SK-N-SH (cell line): ENCODE results near the gene MTHFD2L.

Experiments
- CTCF ChIP-seq: fragments of 200-600 bp; sonication (generic); IDR thresholded peaks from 2 replicates; pipeline ENCODE4 v1.6.1; 2017; ENCODE audit warnings: antibody characterized with exemption, mild to moderate bottlenecking, moderate library complexity
- MAX ChIP-seq: IDR thresholded peaks from 2 replicates; pipeline ENCODE4 v1.4.0; 2012; ENCODE audit warnings: low read depth
- POLR2AphosphoS5 ChIP-seq: IDR thresholded peaks from 2 replicates; pipeline ENCODE4 v1.6.1; 2012; ENCODE audit warnings: low read depth, low read length
- REST ChIP-seq: IDR thresholded peaks from 2 replicates; pipeline ENCODE4 v1.6.1; 2012; ENCODE audit warnings: mild to moderate bottlenecking, low read depth, low read length, moderate library complexity
- TAF1 ChIP-seq: IDR thresholded peaks from 2 replicates; pipeline ENCODE4 v1.6.1; 2012; ENCODE audit warnings: low read depth, mild to moderate bottlenecking, low read length, moderate library complexity, borderline replicate concordance
- TEAD4 ChIP-seq: IDR thresholded peaks from 2 replicates; pipeline ENCODE4 v1.4.0; 2012; ENCODE audit warnings: mild to moderate bottlenecking, borderline replicate concordance; ENCODE audit not compliant: insufficient read depth
- USF2 ChIP-seq: fragments of 150-350 bp; IDR thresholded peaks from 2 replicates; pipeline ENCODE4 v1.6.1; 2017; ENCODE audit warnings: antibody characterized with exemption, low read length, low read depth, borderline replicate concordance
- YY1 ChIP-seq: IDR thresholded peaks from 2 replicates; pipeline ENCODE4 v1.4.0; 2012; ENCODE audit warnings: low read depth, mild to moderate bottlenecking
- ZBTB33 ChIP-seq: IDR thresholded peaks from 2 replicates; pipeline ENCODE4 v1.4.0; 2012; ENCODE audit warnings: low read depth, borderline replicate concordance

- TF ChIP-seq CTCF = peak; percentile 79
- TF ChIP-seq ZBTB33 = no peak
- TF ChIP-seq TEAD4 = no peak
- no peak for TF ChIP-seq MAX
- no peak for TF ChIP-seq YY1
- TF ChIP-seq TAF1 = no peak
- TF ChIP-seq USF2 = no peak
- TF ChIP-seq POLR2AphosphoS5 = no peak
- TF ChIP-seq REST = no peak
These were observed 153.9 kb downstream of the MTHFD2L start for GRCh38 chr4:74311696-74312313.
